Kidney (tissue), 14 donors: ENCODE measurements around the gene APBB2. TPM values are rescaled to one million over a fixed set of nuclear protein-coding genes. Genes with fewer than 3 reads are reported as not detected.

Source experiments
- DNase-seq, 5 donors: peaks; one replicate each; pipeline ENCODE4 v3.0.0-alpha.2; 2013 to 2020
- FAIRE-seq: peaks from 2 replicates; lab custom pipeline; 2012; peaks lifted over from hg19 to GRCh38; lab: Jason Lieb, UNC
- H3K27ac ChIP-seq, 2 donors: one replicate each; pipeline ENCODE4 v1.7.0; 2013; ENCODE audit warnings: low read depth in 2 of 2, low read length in 2 of 2, inconsistent platforms in 1 of 2
- H3K27me3 ChIP-seq: one replicate; pipeline ENCODE4 v1.7.1; 2013; ENCODE audit warnings: low read length, inconsistent platforms; ENCODE audit not compliant: control insufficient read depth, insufficient read depth
- H3K36me3 ChIP-seq, 3 donors: one replicate each; pipeline versions ENCODE4 v1.7.0 to v1.7.1; 2013; ENCODE audit warnings: low read length in 3 of 3, control low read depth in 1 of 3, inconsistent platforms in 1 of 3; ENCODE audit not compliant: insufficient read depth in 3 of 3, control insufficient read depth in 2 of 3
- H3K4me1 ChIP-seq, 3 donors: one replicate each; pipeline versions ENCODE4 v1.7.0 to v1.7.1; 2013; ENCODE audit warnings: low read length in 3 of 3, inconsistent platforms in 1 of 3, low read depth in 1 of 3; ENCODE audit not compliant: control insufficient read depth in 2 of 3, insufficient read depth in 2 of 3
- H3K4me3 ChIP-seq, 3 donors: one replicate each; pipeline versions ENCODE4 v1.7.0 to v1.8.1; 2013; ENCODE audit warnings: low read length in 3 of 3, control low read depth in 1 of 3, inconsistent platforms in 1 of 3
- H3K9ac ChIP-seq, 3 donors: one replicate each; pipeline versions ENCODE4 v1.7.0 to v1.7.1; 2013; ENCODE audit warnings: low read length in 3 of 3, control low read depth in 1 of 3, inconsistent platforms in 1 of 3
- H3K9me3 ChIP-seq, 3 donors: one replicate each; pipeline versions ENCODE4 v1.7.0 to v1.7.1; 2013; ENCODE audit warnings: low read length in 3 of 3, control low read depth in 1 of 3, inconsistent platforms in 1 of 3; ENCODE audit not compliant: control insufficient read depth in 2 of 3, insufficient read depth in 1 of 3
- CTCF ChIP-seq: IDR thresholded peaks from 3 replicates; pipeline ENCODE4 v1.5.1; 2012; ENCODE audit warnings: mild to moderate bottlenecking, moderate library complexity, borderline replicate concordance; ENCODE audit not compliant: insufficient read depth; ENCODE audit errors: extremely low read depth
- intact Hi-C: fragments of 100-400 bp; cut with DNase I; formaldehyde crosslinking; loops from one replicate; pipeline ENCODE4 v1.11.1; 2022
- polyA plus RNA-seq: library from polyadenylated mRNA; stranded (reverse); fragments of 350-450 nt; fragmentation: Illumina TruSeq; extraction: RNeasy Lipid Tissue Mini Kit (QIAGEN cat#74804); gene quantifications from one replicate; pipeline ENCODE4 v1.2.3, GENCODE V29; 2014; ENCODE audit warnings: low read depth, low replicate concordance; ENCODE audit not compliant: insufficient read depth
- total RNA-seq: library from RNA; stranded (reverse); fragmentation: NEBNext Ultra II Directional; extraction: Animal tissue kit (Norgen Biotek cat#: 25700); gene quantifications from one replicate; pipeline ENCODE4 v1.2.1, GENCODE V29; 2021
- donor health status: control.
- donor health status: control.
- donor health status: control.
- donor health status: control.
- donor health status: control.
- donor health status: DM: yes; HTN: yes; CAD: no.
- donor health status: Normal renal cell carcinoma (clear cell type).

APBB2 gene
- total and polyA plus RNA-seq, 2 donors from 2014 or later: 13.4 to 65.6 TPM

GRCh38 chr4:40828661-40829060 lies 385.7 kb downstream of the APBB2 start:
- no peak for FAIRE-seq
- no peak for TF ChIP-seq CTCF

GRCh38 chr4:40827758-40828157 lies 386.6 kb downstream of the APBB2 start:
- Histone ChIP-seq H3K9me3 (no peaks in the 10 kb centered on the region), H3K4me1 (no peaks in the 10 kb centered on the region), H3K9ac (no peak overlapping the region), H3K4me3 (no peak overlapping the region), H3K36me3 (peaks cover 0 to 19% (median 8%) of the 10 kb centered on the region in 3 donors), H3K27me3 (no peaks in the 10 kb centered on the region), H3K27ac (no peak overlapping the region)
- DNase-seq (no peak), FAIRE-seq (no peak)
- TF ChIP-seq CTCF: no peak
- intact Hi-C loops: no loop called here

More at GRCh38 chr4:40828661-40829060, 385.7 kb downstream of the APBB2 start:
- H3K27me3 ChIP-seq: no peaks in the 10 kb centered on the region
- H3K27ac ChIP-seq: no peak overlapping the region
- peaks cover 0 to 16% (median 12%) of the 10 kb centered on the region in 3 donors for H3K36me3 ChIP-seq
- H3K9ac ChIP-seq: no peak overlapping the region
- no peak for DNase-seq
- intact Hi-C loops: no loop called here
- no peak overlapping the region for H3K4me3 ChIP-seq
- no peaks in the 10 kb centered on the region for H3K9me3 ChIP-seq
- H3K4me1 ChIP-seq: no peaks in the 10 kb centered on the region

GRCh38 chr4:40826821-40827220 lies 387.5 kb downstream of the APBB2 start:
- no peaks in the 10 kb centered on the region for H3K27me3 ChIP-seq
- FAIRE-seq (no peak), DNase-seq (no peak)
- H3K36me3 ChIP-seq: peaks cover 0 to 21% (median 8%) of the 10 kb centered on the region in 3 donors
- H3K9ac ChIP-seq: no peak overlapping the region
- intact Hi-C loops: no loop called here
- no peaks in the 10 kb centered on the region for H3K4me1 ChIP-seq
- H3K27ac ChIP-seq: no peak overlapping the region
- no peak for TF ChIP-seq CTCF
- no peak overlapping the region for H3K4me3 ChIP-seq
- no peaks in the 10 kb centered on the region for H3K9me3 ChIP-seq
